WTC11 (cell line): ENCODE results near the gene DCTN2.

Experiments used
- CBFB ChIP-seq: sonication (generic); formaldehyde crosslinking; IDR thresholded peaks from 2 replicates; pipeline ENCODE4 v1.8.1; 2022; ENCODE audit warnings: mild to moderate bottlenecking, low read depth, missing genetic modification reagents
- CREM ChIP-seq: sonication (generic); formaldehyde crosslinking; IDR thresholded peaks from 2 replicates; pipeline ENCODE4 v1.8.1; 2022; ENCODE audit warnings: mild to moderate bottlenecking, missing genetic modification reagents, moderate library complexity
- NR1H2 ChIP-seq: sonication (generic); formaldehyde crosslinking; IDR thresholded peaks from 2 replicates; pipeline ENCODE4 v1.9.0; 2021; ENCODE audit warnings: mild to moderate bottlenecking, moderate library complexity, missing genetic modification reagents
- ZNF232 ChIP-seq: sonication (generic); formaldehyde crosslinking; IDR thresholded peaks from 2 replicates; pipeline ENCODE4 v1.8.0; 2022; ENCODE audit warnings: mild to moderate bottlenecking, missing genetic modification reagents
- TF ChIP-seq, protein P1 (sequence below): fragments of 200-600 bp; IDR thresholded peaks from 2 replicates; pipeline ENCODE4 v1.8.0; 2022; ENCODE audit warnings: antibody characterized with exemption
- TF ChIP-seq, protein P2 (sequence below): sonication (generic); formaldehyde crosslinking; IDR thresholded peaks from 2 replicates; pipeline ENCODE4 v1.8.1; 2023; ENCODE audit warnings: mild to moderate bottlenecking, moderate library complexity, missing genetic modification reagents
- TF ChIP-seq, protein P3 (sequence below): sonication (generic); formaldehyde crosslinking; IDR thresholded peaks from 2 replicates; pipeline ENCODE4 v1.8.0; 2022; ENCODE audit warnings: mild to moderate bottlenecking, missing genetic modification reagents
- TF ChIP-seq, protein P4 (sequence below): sonication (generic); formaldehyde crosslinking; IDR thresholded peaks from 2 replicates; pipeline ENCODE4 v1.8.0; 2022; ENCODE audit warnings: mild to moderate bottlenecking, missing genetic modification reagents
- TF ChIP-seq, protein P5 (sequence below): fragments of 250-450 bp; sonication (Bioruptor Pico); IDR thresholded peaks from 2 replicates; pipeline ENCODE4 v1.8.0; 2021; ENCODE audit warnings: mild to moderate bottlenecking
- TF ChIP-seq, protein P6 (sequence below): sonication (generic); formaldehyde crosslinking; IDR thresholded peaks from 2 replicates; pipeline ENCODE4 v1.8.0; 2023; ENCODE audit warnings: missing genetic modification reagents

DNA sequence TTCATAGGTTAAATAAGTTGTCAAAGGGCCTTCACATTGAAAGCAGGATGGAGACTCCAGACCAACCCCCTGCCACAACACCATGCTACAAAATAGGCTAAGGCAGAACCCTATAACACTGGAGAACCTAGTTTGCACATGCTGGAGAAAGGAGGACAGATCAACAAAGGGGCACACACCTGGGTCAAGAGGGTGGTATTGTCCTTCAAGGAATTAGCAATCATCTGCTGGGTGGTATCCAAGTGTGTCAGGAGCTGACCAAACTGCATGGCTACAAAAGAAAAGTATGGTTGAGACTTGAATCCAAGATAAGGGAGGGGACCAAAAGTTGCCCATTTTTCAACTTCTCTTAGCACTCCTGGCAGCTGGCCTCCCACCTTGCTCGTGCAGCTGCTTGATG lies 15.2 kb downstream of the DCTN2 start:
- no peak for TF ChIP-seq NR1H2 (CRISPR knock-in tag)
- TF ChIP-seq, protein P1, sequence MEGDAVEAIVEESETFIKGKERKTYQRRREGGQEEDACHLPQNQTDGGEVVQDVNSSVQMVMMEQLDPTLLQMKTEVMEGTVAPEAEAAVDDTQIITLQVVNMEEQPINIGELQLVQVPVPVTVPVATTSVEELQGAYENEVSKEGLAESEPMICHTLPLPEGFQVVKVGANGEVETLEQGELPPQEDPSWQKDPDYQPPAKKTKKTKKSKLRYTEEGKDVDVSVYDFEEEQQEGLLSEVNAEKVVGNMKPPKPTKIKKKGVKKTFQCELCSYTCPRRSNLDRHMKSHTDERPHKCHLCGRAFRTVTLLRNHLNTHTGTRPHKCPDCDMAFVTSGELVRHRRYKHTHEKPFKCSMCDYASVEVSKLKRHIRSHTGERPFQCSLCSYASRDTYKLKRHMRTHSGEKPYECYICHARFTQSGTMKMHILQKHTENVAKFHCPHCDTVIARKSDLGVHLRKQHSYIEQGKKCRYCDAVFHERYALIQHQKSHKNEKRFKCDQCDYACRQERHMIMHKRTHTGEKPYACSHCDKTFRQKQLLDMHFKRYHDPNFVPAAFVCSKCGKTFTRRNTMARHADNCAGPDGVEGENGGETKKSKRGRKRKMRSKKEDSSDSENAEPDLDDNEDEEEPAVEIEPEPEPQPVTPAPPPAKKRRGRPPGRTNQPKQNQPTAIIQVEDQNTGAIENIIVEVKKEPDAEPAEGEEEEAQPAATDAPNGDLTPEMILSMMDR, result no peak
- TF ChIP-seq CBFB, result no peak
- no peak for TF ChIP-seq CREM
- TF ChIP-seq, protein P2, sequence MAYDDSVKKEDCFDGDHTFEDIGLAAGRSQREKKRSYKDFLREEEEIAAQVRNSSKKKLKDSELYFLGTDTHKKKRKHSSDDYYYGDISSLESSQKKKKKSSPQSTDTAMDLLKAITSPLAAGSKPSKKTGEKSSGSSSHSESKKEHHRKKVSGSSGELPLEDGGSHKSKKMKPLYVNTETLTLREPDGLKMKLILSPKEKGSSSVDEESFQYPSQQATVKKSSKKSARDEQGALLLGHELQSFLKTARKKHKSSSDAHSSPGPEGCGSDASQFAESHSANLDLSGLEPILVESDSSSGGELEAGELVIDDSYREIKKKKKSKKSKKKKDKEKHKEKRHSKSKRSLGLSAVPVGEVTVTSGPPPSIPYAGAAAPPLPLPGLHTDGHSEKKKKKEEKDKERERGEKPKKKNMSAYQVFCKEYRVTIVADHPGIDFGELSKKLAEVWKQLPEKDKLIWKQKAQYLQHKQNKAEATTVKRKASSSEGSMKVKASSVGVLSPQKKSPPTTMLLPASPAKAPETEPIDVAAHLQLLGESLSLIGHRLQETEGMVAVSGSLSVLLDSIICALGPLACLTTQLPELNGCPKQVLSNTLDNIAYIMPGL (CRISPR knock-in tag), result no peak
- TF ChIP-seq, protein P3, sequence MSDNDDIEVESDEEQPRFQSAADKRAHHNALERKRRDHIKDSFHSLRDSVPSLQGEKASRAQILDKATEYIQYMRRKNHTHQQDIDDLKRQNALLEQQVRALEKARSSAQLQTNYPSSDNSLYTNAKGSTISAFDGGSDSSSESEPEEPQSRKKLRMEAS (CRISPR knock-in tag), result no peak
- TF ChIP-seq, protein P4, sequence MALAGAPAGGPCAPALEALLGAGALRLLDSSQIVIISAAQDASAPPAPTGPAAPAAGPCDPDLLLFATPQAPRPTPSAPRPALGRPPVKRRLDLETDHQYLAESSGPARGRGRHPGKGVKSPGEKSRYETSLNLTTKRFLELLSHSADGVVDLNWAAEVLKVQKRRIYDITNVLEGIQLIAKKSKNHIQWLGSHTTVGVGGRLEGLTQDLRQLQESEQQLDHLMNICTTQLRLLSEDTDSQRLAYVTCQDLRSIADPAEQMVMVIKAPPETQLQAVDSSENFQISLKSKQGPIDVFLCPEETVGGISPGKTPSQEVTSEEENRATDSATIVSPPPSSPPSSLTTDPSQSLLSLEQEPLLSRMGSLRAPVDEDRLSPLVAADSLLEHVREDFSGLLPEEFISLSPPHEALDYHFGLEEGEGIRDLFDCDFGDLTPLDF (CRISPR knock-in tag), result no peak
- TF ChIP-seq, protein P5, sequence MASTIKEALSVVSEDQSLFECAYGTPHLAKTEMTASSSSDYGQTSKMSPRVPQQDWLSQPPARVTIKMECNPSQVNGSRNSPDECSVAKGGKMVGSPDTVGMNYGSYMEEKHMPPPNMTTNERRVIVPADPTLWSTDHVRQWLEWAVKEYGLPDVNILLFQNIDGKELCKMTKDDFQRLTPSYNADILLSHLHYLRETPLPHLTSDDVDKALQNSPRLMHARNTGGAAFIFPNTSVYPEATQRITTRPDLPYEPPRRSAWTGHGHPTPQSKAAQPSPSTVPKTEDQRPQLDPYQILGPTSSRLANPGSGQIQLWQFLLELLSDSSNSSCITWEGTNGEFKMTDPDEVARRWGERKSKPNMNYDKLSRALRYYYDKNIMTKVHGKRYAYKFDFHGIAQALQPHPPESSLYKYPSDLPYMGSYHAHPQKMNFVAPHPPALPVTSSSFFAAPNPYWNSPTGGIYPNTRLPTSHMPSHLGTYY (CRISPR knock-in tag), result no peak
- TF ChIP-seq ZNF232 (CRISPR knock-in tag), result no peak
- TF ChIP-seq, protein P6, sequence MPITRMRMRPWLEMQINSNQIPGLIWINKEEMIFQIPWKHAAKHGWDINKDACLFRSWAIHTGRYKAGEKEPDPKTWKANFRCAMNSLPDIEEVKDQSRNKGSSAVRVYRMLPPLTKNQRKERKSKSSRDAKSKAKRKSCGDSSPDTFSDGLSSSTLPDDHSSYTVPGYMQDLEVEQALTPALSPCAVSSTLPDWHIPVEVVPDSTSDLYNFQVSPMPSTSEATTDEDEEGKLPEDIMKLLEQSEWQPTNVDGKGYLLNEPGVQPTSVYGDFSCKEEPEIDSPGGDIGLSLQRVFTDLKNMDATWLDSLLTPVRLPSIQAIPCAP (CRISPR knock-in tag), result no peak
